Neural crest cell (in vitro differentiated cells): ENCODE results near the gene PARD6B. TPM values are rescaled to one million over a fixed set of nuclear protein-coding genes. Genes with fewer than 3 reads are reported as not detected.
"Not testable (repeated sequence)": the region's sequence is repeated elsewhere in the genome, so short reads cannot be mapped to it uniquely, and the experiment has no call there.

Experiments
- DNase-seq: peaks from one replicate; pipeline ENCODE4 v3.0.0; 2021; ENCODE audit warnings: low read depth, mixed read lengths, low spot score
- H3K27ac Mint-ChIP-seq: one replicate; pipeline ENCODE4 v1.8.0; 2021; ENCODE audit warnings: mild to moderate bottlenecking, mixed read lengths; ENCODE audit not compliant: unreplicated experiment
- H3K27me3 Mint-ChIP-seq: 2 replicates; pipeline ENCODE4 v1.8.0; 2021; ENCODE audit warnings: low read depth, mild to moderate bottlenecking, mixed read lengths
- H3K36me3 Mint-ChIP-seq: 2 replicates; pipeline ENCODE4 v1.8.0; 2021; ENCODE audit warnings: low read depth, mild to moderate bottlenecking, mixed read lengths
- H3K4me1 Mint-ChIP-seq: 2 replicates; pipeline ENCODE4 v1.8.0; 2021; ENCODE audit warnings: mixed read lengths
- H3K4me3 Mint-ChIP-seq: one replicate; pipeline ENCODE4 v1.8.0; 2021; ENCODE audit warnings: mild to moderate bottlenecking, mixed read lengths
- H3K9me3 Mint-ChIP-seq: 2 replicates; pipeline ENCODE4 v1.8.0; 2021; ENCODE audit warnings: mixed read lengths
- CTCF ChIP-seq: fragments of 200-600 bp; sonication (generic); conservative IDR thresholded peaks from 2 replicates; pipeline ENCODE4 v1.5.0; 2021; ENCODE audit warnings: antibody characterized with exemption, mild to moderate bottlenecking
- total RNA-seq: library from RNA; stranded (reverse); gene quantifications from 2 replicates; pipeline ENCODE4 v1.2.1, GENCODE V29; 2021

Gene PARD6B
- total RNA-seq, 1 donor from 2014 or later = 9.5 TPM

GRCh38 chr20:50769551-50770085 is 38.2 kb downstream of the PARD6B start:
- not testable (repeated sequence) for H3K4me3 Mint-ChIP-seq, DNase-seq, H3K36me3 Mint-ChIP-seq

GRCh38 chr20:50771419-50772080 is 40.2 kb downstream of the PARD6B start:
- DNase-seq, H3K36me3 Mint-ChIP-seq, H3K27me3 Mint-ChIP-seq, H3K4me3 Mint-ChIP-seq, H3K9me3 Mint-ChIP-seq, H3K27ac Mint-ChIP-seq: not testable (repeated sequence)
- peaks cover 16% of the 10 kb centered on the region for H3K4me1 Mint-ChIP-seq

More at GRCh38 chr20:50769551-50770085, 38.2 kb downstream of the PARD6B start:
- not testable (repeated sequence) for H3K27me3 Mint-ChIP-seq, H3K9me3 Mint-ChIP-seq, H3K27ac Mint-ChIP-seq
- H3K4me1 Mint-ChIP-seq = peaks cover 16% of the 10 kb centered on the region

- H3K4me3 Mint-ChIP-seq = no peak overlapping the region
- TF ChIP-seq CTCF = no peak
- no peak for DNase-seq
- peak overlapping the region; percentile 46 for H3K27ac Mint-ChIP-seq
- no peaks in the 10 kb centered on the region for H3K9me3 Mint-ChIP-seq
- H3K27me3 Mint-ChIP-seq = peaks cover 4% of the 10 kb centered on the region
- peaks cover 10% of the 10 kb centered on the region for H3K4me1 Mint-ChIP-seq
- no peaks in the 10 kb centered on the region for H3K36me3 Mint-ChIP-seq
Observed at GRCh38 chr20:50772420-50773185, 41.2 kb downstream of the PARD6B start.

- Mint-ChIP-seq H3K36me3 (no peaks in the 10 kb centered on the region), H3K4me3 (no peak overlapping the region), H3K27ac (no peak overlapping the region), H3K27me3 (peaks cover 4% of the 10 kb centered on the region), H3K9me3 (no peaks in the 10 kb centered on the region), H3K4me1 (peaks cover 6% of the 10 kb centered on the region)
- no peak for DNase-seq
- no peak for TF ChIP-seq CTCF
Observed at GRCh38 chr20:50774515-50774914, 43.1 kb downstream of the PARD6B start.

GRCh38 chr20:50776122-50776817 is 44.9 kb downstream of the PARD6B start:
- H3K9me3 Mint-ChIP-seq = no peaks in the 10 kb centered on the region
- peaks cover 4% of the 10 kb centered on the region for H3K27me3 Mint-ChIP-seq
- no peak overlapping the region for H3K4me3 Mint-ChIP-seq
- no peaks in the 10 kb centered on the region for H3K36me3 Mint-ChIP-seq
- no peak for DNase-seq
- H3K4me1 Mint-ChIP-seq = peaks cover 6% of the 10 kb centered on the region
- TF ChIP-seq CTCF = no peak
- no peak overlapping the region for H3K27ac Mint-ChIP-seq

- no peak overlapping the region for H3K27ac Mint-ChIP-seq
Observed at GRCh38 chr20:50777373-50777772, 46.0 kb downstream of the PARD6B start.

GRCh38 chr20:50778994-50779393 is 47.6 kb downstream of the PARD6B start:
- H3K4me1 Mint-ChIP-seq, H3K27me3 Mint-ChIP-seq, DNase-seq, H3K4me3 Mint-ChIP-seq, H3K9me3 Mint-ChIP-seq, H3K36me3 Mint-ChIP-seq, H3K27ac Mint-ChIP-seq: not testable (repeated sequence)

More at GRCh38 chr20:50777373-50777772, 46.0 kb downstream of the PARD6B start:
- no peak for DNase-seq
- no peak for TF ChIP-seq CTCF
- H3K4me1 Mint-ChIP-seq = no peaks in the 10 kb centered on the region
- H3K27me3 Mint-ChIP-seq = peaks cover 4% of the 10 kb centered on the region
- H3K36me3 Mint-ChIP-seq = no peaks in the 10 kb centered on the region
- no peaks in the 10 kb centered on the region for H3K9me3 Mint-ChIP-seq
- no peak overlapping the region for H3K4me3 Mint-ChIP-seq
